ENCODE data around the gene UBE2Z. TPM values are rescaled to one million over a fixed set of nuclear protein-coding genes. Genes with fewer than 3 reads are reported as not detected.

The UBE2Z gene
- total and polyA plus RNA-seq, 2 of the 8 experiments (the other 6 are each of a cell fraction or from before 2014, with no cell fraction given), result 73.4 to 75.9 TPM

DNA sequence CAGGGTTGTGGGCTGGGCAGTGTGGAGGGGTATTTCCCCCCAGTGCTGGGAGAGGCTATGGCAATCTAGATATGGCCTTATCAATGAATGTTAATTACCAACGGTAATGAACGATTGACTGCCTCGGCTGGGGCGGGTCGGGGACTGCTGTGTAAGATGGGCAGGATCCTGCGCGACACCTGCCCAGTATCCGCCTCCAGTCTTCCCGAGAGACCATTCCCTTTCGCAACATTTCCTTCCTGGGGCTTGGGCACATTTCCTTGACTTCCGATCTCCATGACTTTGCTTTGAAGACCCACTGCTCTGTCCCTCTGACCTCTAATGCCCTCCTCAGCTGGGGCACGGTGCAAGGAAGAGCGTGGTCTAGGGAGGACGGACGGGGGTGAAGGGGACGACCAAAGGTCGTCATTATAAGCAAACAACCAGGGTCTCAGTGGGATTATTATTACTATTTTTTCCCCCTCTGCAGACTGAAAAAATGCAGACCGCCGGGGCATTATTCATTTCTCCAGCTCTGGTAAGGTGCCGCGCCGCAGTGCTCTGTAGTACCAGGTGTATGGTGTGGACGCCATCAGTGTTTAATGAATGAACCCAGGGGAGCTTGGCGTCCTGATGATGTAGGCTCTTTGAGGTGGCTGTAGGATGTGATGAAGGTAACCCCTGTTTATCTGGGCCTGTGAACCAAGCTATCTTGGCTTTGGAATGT is 15.1 kb upstream of the UBE2Z start:
- Histone ChIP-seq H3K4me3 (ENCODE audit: extremely low read depth in 1 of 4, insufficient read depth in 2 of 4, low read depth in 3 of 4, low read length in 4 of 4) (peak overlapping the region; percentile 90 to 95 (median 94)), H2BK5ac (ENCODE audit: low read depth, low read length) (peak overlapping the region; percentile 89), H3K56ac (replicated peaks; ENCODE audit: insufficient read length, low read depth, low read length) (peak overlapping the region; percentile 77), H3K9me3 (ENCODE audit: insufficient read depth in 2 of 2, low read depth in 1 of 2, low read length in 1 of 2) (no peaks in the 10 kb centered on the region), H3K4me1 (replicated peaks in 1 of 4; ENCODE audit: control insufficient read depth in 3 of 4, insufficient read depth in 4 of 4, low read length in 3 of 4) (peaks cover 0 to 6% (median 3%) of the 10 kb centered on the region in 4 experiments; a peak in 3 of 7 replicates), H4K5ac (ENCODE audit: insufficient read length, low read depth, low read length) (peak overlapping the region; percentile 53), H3K27me3 (replicated peaks in 1 of 4; ENCODE audit: control insufficient read depth in 3 of 4, extremely low read depth in 1 of 4, insufficient read depth in 3 of 4, low read length in 3 of 4) (no peaks in the 10 kb centered on the region), H3K79me1 (ENCODE audit: low read depth, low read length) (no peaks in the 10 kb centered on the region; the same call in 1 of the 2 replicates), H2BK12ac (ENCODE audit: low read depth, low read length) (no peak overlapping the region), H2BK120ac (replicated peaks; ENCODE audit: low read depth, low read length) (no peak overlapping the region), H4K20me1 (replicated peaks in 1 of 2; ENCODE audit: control insufficient read depth in 1 of 2, insufficient read depth in 2 of 2, low read length in 2 of 2) (peaks cover 0 to 6% of the 10 kb centered on the region in 2 experiments), H3K4ac (replicated peaks; ENCODE audit: insufficient read length, low read depth, low read length) (peak overlapping the region; percentile 60), H4K8ac (ENCODE audit: extremely low read depth, insufficient read depth, low read length) (peak overlapping the region; percentile 73), H2BK20ac (ENCODE audit: low read length) (no peak overlapping the region), H3K4me2 (ENCODE audit: insufficient read depth in 1 of 2, low read depth in 2 of 2, low read length in 2 of 2) (peak overlapping the region; percentile 93 to 96), H3K23ac (ENCODE audit: insufficient read length) (no peak overlapping the region), H3K79me2 (ENCODE audit: control insufficient read depth in 1 of 2, insufficient read depth in 2 of 2, low read length in 2 of 2) (peaks cover 0 to 19% of the 10 kb centered on the region in 2 experiments; a peak in 3 of 4 replicates), H3K9ac (replicated peaks in 1 of 4; ENCODE audit: extremely low read depth in 1 of 4, low read depth in 3 of 4, low read length in 3 of 4) (peak overlapping the region; percentile 77 to 84 (median 82)), H3K14ac (ENCODE audit: insufficient read length) (no peak overlapping the region), H3K23me2 (ENCODE audit: low read depth, low read length) (peaks cover 4% of the 10 kb centered on the region; the same call in 1 of the 2 replicates), H2AFZ (ENCODE audit: low read length) (0 out of 2 replicates have a peak overlapping the region, but pooled peaks have one; percentile 20), H3K36me3 (ENCODE audit: control insufficient read depth in 2 of 4, insufficient read depth in 4 of 4, low read length in 3 of 4) (peaks cover 7 to 16% (median 11%) of the 10 kb centered on the region in 4 experiments; a peak in 7 of 8 replicates), H3K27ac (ENCODE audit: low read depth, low read length) (peak overlapping the region; percentile 33; the same call in 1 of the 2 replicates), H2BK15ac (ENCODE audit: low read length) (no peak overlapping the region), H4K91ac (replicated peaks; ENCODE audit: insufficient read length, low read length) (peak overlapping the region; percentile 72), H2AK5ac (ENCODE audit: low read depth, low read length) (no peak overlapping the region), H3K18ac (ENCODE audit: extremely low read depth, low read length) (peak overlapping the region; percentile 85)
- DNase-seq (ENCODE audit: low read depth in 1 of 2, low spot score in 2 of 2), result no peak
- CTCF ChIA-PET (ENCODE audit: partially characterized antibody), result interaction anchor here (0.9 to 63.3 kb wide), 10 partner anchors 8 to 215 kb away, joined by 3 to 2590 read pairs (median 6); partner anchors contain the start of genes CALCOCO2, TTLL6 and UBE2Z
- POLR2A ChIA-PET (ENCODE audit: partially characterized antibody), result interaction anchor here (0.7 to 5.0 kb wide), 17 partner anchors 8 to 143 kb away, joined by 3 to 93 read pairs (median 4); partner anchors contain the start of genes IGF2BP1, SNF8 and UBE2Z
- no peak for FAIRE-seq
- 2% methylated on average over 24 of the region's 24 CpGs; no CpG with 5 or more reads in 1 of the 2 experiments for WGBS, 2 experiments (ENCODE audit: extremely low coverage in 1 of 2, insufficient coverage in 1 of 2, insufficient read length in 1 of 2, insufficient replicate concordance in 2 of 2, low coverage in 1 of 2, low lambda C conversion rate in 2 of 2, missing lambda C conversion rate in 1 of 2)
- no peak for TF ChIP-seq SIRT6 (IDR thresholded peaks at IDR 0.05; ENCODE audit: low read length)
- no peak for TF ChIP-seq GTF2F1 (IDR thresholded peaks at IDR 0.05; ENCODE audit: borderline replicate concordance, low read depth, low read length)
- TF ChIP-seq, protein P1, sequence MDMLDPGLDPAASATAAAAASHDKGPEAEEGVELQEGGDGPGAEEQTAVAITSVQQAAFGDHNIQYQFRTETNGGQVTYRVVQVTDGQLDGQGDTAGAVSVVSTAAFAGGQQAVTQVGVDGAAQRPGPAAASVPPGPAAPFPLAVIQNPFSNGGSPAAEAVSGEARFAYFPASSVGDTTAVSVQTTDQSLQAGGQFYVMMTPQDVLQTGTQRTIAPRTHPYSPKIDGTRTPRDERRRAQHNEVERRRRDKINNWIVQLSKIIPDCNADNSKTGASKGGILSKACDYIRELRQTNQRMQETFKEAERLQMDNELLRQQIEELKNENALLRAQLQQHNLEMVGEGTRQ (IDR thresholded peaks at IDR 0.05; ENCODE audit: low read length), result no peak
- TF ChIP-seq KDM1A (IDR thresholded peaks at IDR 0.05; ENCODE audit: borderline replicate concordance, low read length), result no peak
- peak; percentile 32 for TF ChIP-seq KDM4A (IDR thresholded peaks at IDR 0.05; ENCODE audit: low read depth, low read length, severe bottlenecking)
- no peak for TF ChIP-seq SIX5 (IDR thresholded peaks at IDR 0.05; ENCODE audit: low read depth, low read length)
- no peak for TF ChIP-seq SP2 (IDR thresholded peaks at IDR 0.05; ENCODE audit: low read length)
- no peak for TF ChIP-seq HDAC6 (IDR thresholded peaks at IDR 0.05; ENCODE audit: low read depth, low read length)
- no peak for TF ChIP-seq BCL11A (IDR thresholded peaks at IDR 0.05; ENCODE audit: low read depth in 2 of 2, low read length in 2 of 2)
- no peak for TF ChIP-seq CBX5 (IDR thresholded peaks at IDR 0.05; ENCODE audit: low read depth, low read length)
